Adipose tissue (tissue), 3 donors: ENCODE data around the gene ZIC3. TPM values are rescaled to one million over a fixed set of nuclear protein-coding genes. Genes with fewer than 3 reads are reported as not detected.
"Not testable (repeated sequence)": the region's sequence is repeated elsewhere in the genome, so short reads cannot be mapped to it uniquely, and the experiment has no call there.

ENCODE experiments used
- H3K27ac ChIP-seq: one replicate; pipeline ENCODE4 v1.5.1; 2013; ENCODE audit warnings: low read depth, low read length
- WGBS, 3 donors: extraction: QIAGEN DNeasy Blood & Tissue Kit; methylation state at CpG; one replicate each; pipeline ENCODE4 v1.1.7; 2013; 5-methylcytosine and 5-hydroxymethylcytosine counted together
- polyA plus RNA-seq, 3 donors: library from polyadenylated mRNA; stranded (reverse); fragments of 200-250 nt; gene quantifications; one replicate each; pipeline ENCODE4 v1.2.3, GENCODE V29; 2013
- donor health status: healthy with polysubstance abuse.
- donor health status: Bipolar disorder and iron deficiency.
- donor health status: healthy.

ZIC3 gene
- polyA plus RNA-seq, result not detected

- H3K27ac ChIP-seq, result no peak within 1 kb of the TSS
- WGBS, 3 donors, result 0 to 33% (median 1%) methylated on average over 30 to 69 of the region's 69 CpGs
Measured at GRCh38 chrX:137565921-137566745, at the start of gene ZIC3. Gene ZIC3 (plus strand): TSS chrX:137566127. CDS start chrX:137566692, 565 bp downstream.

- H3K27ac ChIP-seq, result no peak overlapping the region
- WGBS, 3 donors, result 53 to 78% (median 72%) methylated on average over 3 of the region's 3 CpGs
Measured at GRCh38 chrX:137519459-137519858, 46.5 kb upstream of the ZIC3 start.

- 4 to 32% (median 8%) methylated on average over 38 to 45 of the region's 45 CpGs for WGBS, 3 donors
- H3K27ac ChIP-seq, result no peak overlapping the region
Measured at GRCh38 chrX:137545711-137546651, 19.9 kb upstream of the ZIC3 start.

- WGBS, 3 donors, result 3 to 31% (median 4%) methylated on average over 20 to 28 of the region's 28 CpGs
- no peak overlapping the region for H3K27ac ChIP-seq
Measured at GRCh38 chrX:137547291-137547690, 18.6 kb upstream of the ZIC3 start.

GRCh38 chrX:137548261-137548660, 17.7 kb upstream of the ZIC3 start:
- WGBS, 3 donors, result 3 to 25% (median 6%) methylated on average over 9 to 14 of the region's 14 CpGs
- no peak overlapping the region for H3K27ac ChIP-seq

- 1 to 30% (median 3%) methylated on average over 21 to 24 of the region's 24 CpGs for WGBS, 3 donors
- H3K27ac ChIP-seq, result no peak overlapping the region
Measured at GRCh38 chrX:137549073-137549472, 16.9 kb upstream of the ZIC3 start.

GRCh38 chrX:137549851-137550664, 15.9 kb upstream of the ZIC3 start:
- WGBS, 3 donors, result 3 to 30% (median 5%) methylated on average over 43 to 58 of the region's 58 CpGs
- no peak overlapping the region for H3K27ac ChIP-seq

GRCh38 chrX:137550665-137551261, 15.2 kb upstream of the ZIC3 start:
- 2 to 32% (median 6%) methylated on average over 17 to 40 of the region's 41 CpGs for WGBS, 3 donors
- no peak overlapping the region for H3K27ac ChIP-seq

- 78 to 88% (median 82%) methylated on average over 4 of the region's 4 CpGs for WGBS, 3 donors
- not testable (repeated sequence) for H3K27ac ChIP-seq
Measured at GRCh38 chrX:137552098-137552497, 13.8 kb upstream of the ZIC3 start.

- no peak overlapping the region for H3K27ac ChIP-seq
- WGBS, 3 donors, result 9 to 19% (median 10%) methylated on average over 8 of the region's 8 CpGs
Measured at GRCh38 chrX:137562096-137562495, 3.8 kb upstream of the ZIC3 start.

GRCh38 chrX:137563681-137564651, 2.0 kb upstream of the ZIC3 start:
- H3K27ac ChIP-seq, result no peak overlapping the region
- 5 to 29% (median 5%) methylated on average over 26 to 36 of the region's 37 CpGs for WGBS, 3 donors

- WGBS, 3 donors, result 1 to 27% (median 4%) methylated on average over 23 to 54 of the region's 54 CpGs
- no peak overlapping the region for H3K27ac ChIP-seq
Measured at GRCh38 chrX:137565318-137565904, 516 bp upstream of the ZIC3 start.

GRCh38 chrX:137566746-137567679, 1.1 kb downstream of the ZIC3 start:
- no peak overlapping the region for H3K27ac ChIP-seq
- 2 to 30% (median 4%) methylated on average over 41 to 82 of the region's 82 CpGs for WGBS, 3 donors

- WGBS, 3 donors, result 1 to 29% (median 3%) methylated on average over 34 to 36 of the region's 36 CpGs
- no peak overlapping the region for H3K27ac ChIP-seq
Measured at GRCh38 chrX:137567682-137568232, 1.8 kb downstream of the ZIC3 start.

- 1 to 21% (median 4%) methylated on average over 53 of the region's 53 CpGs for WGBS, 3 donors
- H3K27ac ChIP-seq, result no peak overlapping the region
Measured at GRCh38 chrX:137568741-137569469, 3.0 kb downstream of the ZIC3 start.
